IPS-18a (cell line): ENCODE data around the gene CHST15.

Experiments
- H3K27ac ChIP-seq: one replicate; pipeline ENCODE4 v1.5.1; 2013; ENCODE audit warnings: low read length
- H3K27me3 ChIP-seq: one replicate; pipeline ENCODE4 v1.6.1; 2013; ENCODE audit warnings: mild to moderate bottlenecking, low read length; ENCODE audit not compliant: control insufficient read depth, insufficient read depth
- H3K36me3 ChIP-seq: one replicate; pipeline ENCODE4 v1.6.1; 2013; ENCODE audit warnings: low read depth, low read length; ENCODE audit not compliant: control insufficient read depth
- H3K4me1 ChIP-seq: one replicate; pipeline ENCODE4 v1.6.1; 2013; ENCODE audit warnings: low read depth, low read length; ENCODE audit not compliant: control insufficient read depth
- H3K4me3 ChIP-seq: one replicate; pipeline ENCODE4 v1.5.1; 2013; ENCODE audit warnings: low read length
- H3K9ac ChIP-seq: one replicate; pipeline ENCODE4 v1.6.1; 2013; ENCODE audit warnings: mild to moderate bottlenecking, low read length, moderate library complexity
- H3K9me3 ChIP-seq: one replicate; pipeline ENCODE4 v1.6.1; 2013; ENCODE audit warnings: low read depth, low read length; ENCODE audit not compliant: control insufficient read depth

Gene CHST15

DNA sequence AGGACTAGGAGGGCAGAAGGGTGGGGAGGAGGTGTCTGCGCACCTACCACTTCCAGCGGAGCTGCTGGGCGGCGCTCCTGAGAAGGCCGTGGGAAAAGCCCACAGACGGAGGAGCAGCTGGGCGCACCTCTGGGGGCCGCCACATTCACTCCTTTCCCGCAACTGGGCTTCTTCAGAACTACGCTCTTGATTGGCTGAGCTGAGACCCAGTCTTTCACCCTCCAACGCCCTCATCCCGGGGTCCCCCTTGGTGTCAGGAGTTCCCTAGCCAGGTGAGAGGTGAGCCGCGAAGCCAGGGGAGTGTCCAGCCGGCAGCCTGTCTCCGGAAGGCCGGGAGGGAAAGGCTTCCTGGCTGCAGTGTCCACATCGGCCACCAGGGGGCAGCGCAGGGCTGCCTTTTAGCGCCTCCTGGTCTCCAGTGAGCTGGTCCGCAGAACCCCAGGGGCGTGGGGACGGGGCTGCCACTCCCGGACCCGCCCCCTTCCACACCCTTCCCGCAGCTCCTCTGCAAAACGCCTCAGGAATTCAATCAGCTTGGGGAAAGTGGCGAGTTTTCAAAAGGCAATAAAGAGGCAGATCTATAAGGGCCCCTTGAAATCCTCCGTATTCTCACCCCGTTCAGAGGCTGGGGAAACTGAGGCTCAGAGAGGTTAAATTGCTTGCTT, 98.8 kb downstream of the CHST15 start:
- Histone ChIP-seq H3K27ac (no peak overlapping the region), H3K36me3 (no peaks in the 10 kb centered on the region), H3K27me3 (peaks cover 53% of the 10 kb centered on the region), H3K9ac (no peak overlapping the region), H3K4me1 (peaks cover 8% of the 10 kb centered on the region), H3K4me3 (peak overlapping the region; percentile 51), H3K9me3 (no peaks in the 10 kb centered on the region)

DNA sequence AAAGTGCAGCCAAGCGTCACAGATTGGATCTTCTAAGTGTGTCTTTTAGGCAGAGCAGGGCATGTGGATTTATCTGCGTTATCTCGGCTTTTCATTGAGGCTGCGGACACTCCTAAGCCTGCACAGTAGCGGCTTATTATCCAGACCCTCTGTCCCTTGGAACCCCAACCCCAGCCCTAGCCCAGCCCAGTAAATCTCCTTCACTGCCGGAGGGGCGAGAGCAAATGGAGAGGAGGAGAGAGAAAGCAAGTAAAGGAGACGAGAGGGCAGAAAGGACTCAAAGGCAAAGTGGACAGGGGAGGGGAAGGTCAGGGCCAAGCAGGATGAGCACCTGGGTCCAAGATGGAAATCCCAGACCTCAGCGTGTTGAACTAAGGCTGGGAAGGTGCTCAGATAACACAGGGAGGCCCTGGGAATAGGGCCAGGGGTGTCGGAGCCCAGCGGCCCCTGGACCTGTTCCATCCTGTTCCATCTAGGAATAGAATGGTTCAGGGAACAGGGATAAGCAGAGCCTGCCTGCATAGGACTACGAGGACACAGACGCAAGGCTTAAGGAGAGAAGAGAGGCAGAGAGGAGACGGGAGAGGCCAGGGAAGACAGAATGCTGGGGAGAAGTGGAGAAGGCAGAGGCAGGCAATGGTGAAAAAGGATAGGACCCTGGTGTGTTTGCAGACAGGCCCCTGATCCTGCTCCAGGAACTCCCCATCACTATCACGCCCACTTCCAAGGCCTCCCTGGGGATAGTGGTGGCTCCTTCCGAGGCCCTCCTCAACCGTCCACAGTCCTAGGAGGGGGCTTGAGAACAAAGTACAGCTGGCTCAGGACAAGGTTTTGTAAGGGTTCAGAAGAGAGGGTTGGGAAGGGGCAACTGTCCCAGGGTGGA, 99.6 kb downstream of the CHST15 start:
- no peak overlapping the region for H3K4me3 ChIP-seq

DNA sequence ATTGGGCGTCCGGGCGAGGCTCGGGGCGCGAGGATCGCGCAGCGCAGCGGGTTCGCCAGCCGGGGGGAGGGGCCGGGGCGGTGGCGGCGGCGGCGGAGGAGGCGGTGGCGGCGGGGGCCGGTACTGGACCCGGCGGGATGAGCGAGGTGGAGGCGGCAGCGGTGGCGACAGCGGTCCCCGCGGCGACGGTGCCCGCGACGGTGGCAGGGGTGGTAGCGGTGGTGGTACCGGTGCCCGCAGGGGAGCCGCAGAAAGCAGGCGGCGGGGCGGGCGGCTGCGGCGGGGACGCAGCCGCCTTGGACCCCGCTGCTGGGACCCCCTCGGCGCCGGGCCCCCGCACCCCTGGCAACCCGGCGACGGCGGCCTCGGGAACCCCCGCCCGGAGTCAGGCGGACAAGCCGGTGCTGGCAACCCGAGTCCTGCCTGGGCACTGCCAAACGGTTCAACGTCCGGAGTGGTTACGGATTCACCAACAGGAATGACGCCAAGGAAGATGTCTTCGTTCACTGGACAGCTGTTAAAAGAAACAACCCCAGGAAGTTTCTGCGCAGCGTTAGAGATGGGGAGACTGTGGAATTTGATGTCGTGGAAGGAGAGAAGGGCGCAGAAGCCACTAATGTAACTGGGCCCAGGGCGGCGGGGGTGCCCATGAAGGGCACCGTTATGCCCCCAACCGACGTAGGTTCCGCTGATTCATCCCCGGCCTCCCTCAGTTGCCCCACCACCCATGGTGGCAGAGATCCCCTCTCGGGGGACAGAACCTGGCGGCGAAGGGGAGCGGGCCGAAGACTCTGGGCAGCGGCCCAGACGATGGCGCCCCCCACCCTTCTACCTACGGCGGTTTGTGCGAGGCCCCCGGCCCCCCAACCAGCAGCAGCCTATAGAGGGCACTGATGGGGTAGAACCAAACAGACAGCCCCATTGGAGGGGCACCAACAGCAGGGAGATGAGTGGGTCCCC, 101.5 kb downstream of the CHST15 start:
- H3K27me3 ChIP-seq = peaks cover 55% of the 10 kb centered on the region
- H3K4me3 ChIP-seq = peak overlapping the region; percentile 35
- no peak overlapping the region for H3K27ac ChIP-seq
- H3K36me3 ChIP-seq = no peaks in the 10 kb centered on the region
- no peaks in the 10 kb centered on the region for H3K9me3 ChIP-seq
- H3K9ac ChIP-seq = no peak overlapping the region
- peaks cover 8% of the 10 kb centered on the region for H3K4me1 ChIP-seq

More for the DNA sequence above, 99.6 kb downstream of the CHST15 start:
- H3K27ac ChIP-seq = no peak overlapping the region
- H3K9me3 ChIP-seq = no peaks in the 10 kb centered on the region
- H3K27me3 ChIP-seq = peaks cover 55% of the 10 kb centered on the region
- H3K9ac ChIP-seq = no peak overlapping the region
- H3K4me1 ChIP-seq = peaks cover 8% of the 10 kb centered on the region
- no peaks in the 10 kb centered on the region for H3K36me3 ChIP-seq

DNA sequence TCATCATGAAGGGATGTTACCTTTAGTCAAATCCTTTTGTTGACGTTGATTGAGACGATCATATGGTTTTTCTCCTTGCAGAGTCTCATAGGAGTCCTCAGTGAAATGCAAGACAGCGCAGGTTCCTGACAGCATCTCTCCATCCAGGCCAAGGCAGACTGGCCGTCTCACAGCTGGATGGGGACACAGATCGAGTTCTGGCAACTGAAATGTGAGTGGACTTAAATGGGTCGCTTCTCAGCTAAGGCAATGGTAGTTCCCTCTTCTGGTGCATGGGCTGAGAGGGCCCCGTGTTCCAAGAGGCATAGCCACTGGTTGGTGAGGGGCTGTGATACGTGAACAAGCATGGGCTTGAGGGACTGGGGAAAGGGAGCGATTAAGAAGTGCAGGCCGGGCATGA, 102.5 kb downstream of the CHST15 start:
- Histone ChIP-seq H3K36me3 (no peaks in the 10 kb centered on the region), H3K9me3 (no peaks in the 10 kb centered on the region), H3K9ac (no peak overlapping the region), H3K4me1 (peaks cover 8% of the 10 kb centered on the region), H3K4me3 (no peak overlapping the region), H3K27me3 (peaks cover 55% of the 10 kb centered on the region), H3K27ac (no peak overlapping the region)

DNA sequence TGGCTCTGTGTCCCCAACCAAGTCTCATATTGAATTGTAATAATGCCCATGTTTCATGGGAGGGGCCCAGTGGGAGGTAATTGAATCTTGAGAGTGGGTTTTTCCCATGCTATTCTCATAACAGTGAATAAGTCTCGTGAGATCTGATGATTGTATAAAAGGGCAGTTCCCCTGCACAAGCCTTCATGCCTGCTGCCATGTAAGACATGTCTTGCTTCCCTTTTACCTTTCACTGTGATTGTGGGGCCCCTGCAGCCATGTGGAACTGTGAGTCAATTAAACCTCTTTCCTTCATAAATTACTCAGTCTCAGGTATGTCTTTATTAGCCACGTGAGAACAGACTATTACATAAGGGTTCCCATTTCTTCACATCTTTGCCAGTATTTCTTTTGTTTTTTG, 104.7 kb downstream of the CHST15 start:
- H3K27ac ChIP-seq = no peak overlapping the region
- no peaks in the 10 kb centered on the region for H3K36me3 ChIP-seq
- H3K4me1 ChIP-seq = no peaks in the 10 kb centered on the region
- H3K4me3 ChIP-seq = no peak overlapping the region
- H3K9me3 ChIP-seq = no peaks in the 10 kb centered on the region
- no peak overlapping the region for H3K9ac ChIP-seq
- peaks cover 38% of the 10 kb centered on the region for H3K27me3 ChIP-seq

DNA sequence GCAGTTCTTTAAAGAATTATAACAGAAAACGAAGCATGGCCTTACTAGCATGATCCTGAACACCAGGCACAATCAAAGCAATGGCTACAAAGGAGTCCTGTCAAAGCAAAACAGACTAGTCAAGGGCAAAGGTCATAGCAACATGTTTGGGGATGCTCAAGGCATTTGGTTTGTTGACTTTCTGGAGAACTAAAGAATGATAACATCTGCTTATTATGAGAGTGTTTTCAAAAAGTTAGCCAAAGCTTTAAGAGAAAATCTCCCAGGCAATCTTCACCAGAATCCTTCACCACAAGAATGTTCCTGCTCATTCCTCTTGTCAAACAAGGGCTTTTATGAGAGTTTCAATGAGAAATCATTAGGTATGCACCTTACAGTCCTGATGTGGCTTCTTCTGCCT, 106.7 kb downstream of the CHST15 start:
- H3K9ac ChIP-seq = no peak overlapping the region
- peaks cover 23% of the 10 kb centered on the region for H3K27me3 ChIP-seq
- H3K36me3 ChIP-seq = no peaks in the 10 kb centered on the region
- H3K4me3 ChIP-seq = no peak overlapping the region
- no peaks in the 10 kb centered on the region for H3K9me3 ChIP-seq
- no peaks in the 10 kb centered on the region for H3K4me1 ChIP-seq
- H3K27ac ChIP-seq = no peak overlapping the region

DNA sequence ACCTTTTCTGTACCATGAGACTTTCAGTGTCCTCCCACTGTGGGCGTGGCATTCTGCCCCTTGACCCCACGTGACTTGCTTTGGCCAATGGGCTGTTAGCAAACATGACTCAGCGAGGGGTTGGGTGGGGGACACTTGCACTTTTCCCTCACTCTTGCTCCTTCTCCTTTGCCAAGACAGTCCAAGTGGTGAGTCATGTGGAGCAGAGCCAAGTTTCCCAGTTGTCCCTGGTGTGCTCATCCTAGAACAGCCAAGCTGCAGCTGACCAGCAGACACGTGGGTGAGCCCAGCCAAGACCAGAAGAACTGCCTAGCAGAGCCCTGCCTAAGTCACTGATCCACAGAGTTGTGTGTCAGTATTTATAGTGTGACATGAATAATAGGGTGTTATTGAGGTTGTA, 119.0 kb downstream of the CHST15 start:
- Histone ChIP-seq H3K27ac (no peak overlapping the region), H3K36me3 (no peaks in the 10 kb centered on the region), H3K4me3 (no peak overlapping the region), H3K27me3 (peaks cover 30% of the 10 kb centered on the region), H3K9ac (no peak overlapping the region), H3K4me1 (peaks cover 10% of the 10 kb centered on the region), H3K9me3 (no peaks in the 10 kb centered on the region)

DNA sequence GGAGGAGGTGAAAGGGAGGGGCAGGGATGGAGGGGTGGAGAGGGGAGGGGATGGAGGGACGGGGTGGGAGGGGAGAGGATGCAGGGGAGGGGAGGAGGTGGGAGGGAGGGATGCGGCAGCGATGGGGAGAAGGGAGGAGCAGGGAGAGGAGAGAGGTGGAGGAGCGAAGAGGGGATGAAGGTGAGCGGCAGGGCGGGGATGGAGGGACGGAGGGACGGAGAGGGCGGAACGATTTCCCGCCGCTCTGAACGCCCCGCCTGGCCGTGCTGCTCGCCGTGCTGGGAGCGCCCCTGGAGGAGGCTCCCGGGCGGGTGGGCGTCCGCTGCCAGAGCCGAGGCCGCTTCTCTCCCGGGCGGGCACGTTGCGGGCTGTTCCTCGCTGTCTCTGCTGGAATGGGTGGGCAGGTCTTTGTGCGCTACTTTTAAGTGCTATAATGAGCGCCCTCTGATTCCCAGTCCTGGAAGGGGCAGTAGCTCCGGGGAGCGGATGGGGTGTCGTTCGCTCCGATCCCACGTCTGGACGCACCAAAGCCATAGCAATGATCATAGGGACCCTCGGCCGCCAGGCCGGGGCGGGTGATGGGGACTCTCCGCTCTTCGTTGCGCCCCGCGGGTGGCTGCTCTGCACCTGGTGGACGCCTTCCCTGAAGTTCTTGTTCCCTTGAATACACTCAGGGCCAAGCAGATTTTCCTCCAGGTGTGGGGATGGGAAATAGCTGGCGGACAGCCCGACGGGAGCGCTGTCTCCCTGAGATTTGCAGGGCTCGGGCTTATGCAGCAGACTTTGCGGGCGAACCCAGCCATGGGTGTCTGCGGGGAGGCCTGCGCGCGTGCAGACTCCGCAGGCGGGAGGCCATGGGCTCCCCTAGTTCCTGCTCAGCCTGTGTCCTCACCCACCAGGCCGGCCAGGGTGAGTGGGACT, 120.7 kb downstream of the CHST15 start:
- H3K9me3 ChIP-seq = no peaks in the 10 kb centered on the region
- no peak overlapping the region for H3K27ac ChIP-seq
- peaks cover 35% of the 10 kb centered on the region for H3K27me3 ChIP-seq
- peaks cover 10% of the 10 kb centered on the region for H3K4me1 ChIP-seq
- peak overlapping the region; percentile 70 for H3K4me3 ChIP-seq
- no peaks in the 10 kb centered on the region for H3K36me3 ChIP-seq
- H3K9ac ChIP-seq = no peak overlapping the region

DNA sequence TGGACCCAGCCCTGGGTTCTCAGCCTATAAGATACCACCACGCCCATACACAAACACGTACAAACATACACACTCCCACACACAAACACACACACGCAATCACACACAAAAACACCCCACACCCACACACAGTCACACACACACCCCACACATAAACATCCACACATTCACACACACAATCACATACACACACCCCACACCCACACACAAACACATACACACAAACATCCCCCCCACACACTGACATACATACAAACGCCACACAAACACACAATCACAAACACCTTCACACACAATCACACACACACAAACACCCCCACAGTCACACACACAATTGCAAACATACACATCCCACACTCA, 122.5 kb downstream of the CHST15 start:
- Histone ChIP-seq H3K9me3 (no peaks in the 10 kb centered on the region), H3K27ac (no peak overlapping the region), H3K9ac (no peak overlapping the region), H3K36me3 (no peaks in the 10 kb centered on the region), H3K4me3 (no peak overlapping the region), H3K4me1 (peaks cover 13% of the 10 kb centered on the region), H3K27me3 (peaks cover 36% of the 10 kb centered on the region)

DNA sequence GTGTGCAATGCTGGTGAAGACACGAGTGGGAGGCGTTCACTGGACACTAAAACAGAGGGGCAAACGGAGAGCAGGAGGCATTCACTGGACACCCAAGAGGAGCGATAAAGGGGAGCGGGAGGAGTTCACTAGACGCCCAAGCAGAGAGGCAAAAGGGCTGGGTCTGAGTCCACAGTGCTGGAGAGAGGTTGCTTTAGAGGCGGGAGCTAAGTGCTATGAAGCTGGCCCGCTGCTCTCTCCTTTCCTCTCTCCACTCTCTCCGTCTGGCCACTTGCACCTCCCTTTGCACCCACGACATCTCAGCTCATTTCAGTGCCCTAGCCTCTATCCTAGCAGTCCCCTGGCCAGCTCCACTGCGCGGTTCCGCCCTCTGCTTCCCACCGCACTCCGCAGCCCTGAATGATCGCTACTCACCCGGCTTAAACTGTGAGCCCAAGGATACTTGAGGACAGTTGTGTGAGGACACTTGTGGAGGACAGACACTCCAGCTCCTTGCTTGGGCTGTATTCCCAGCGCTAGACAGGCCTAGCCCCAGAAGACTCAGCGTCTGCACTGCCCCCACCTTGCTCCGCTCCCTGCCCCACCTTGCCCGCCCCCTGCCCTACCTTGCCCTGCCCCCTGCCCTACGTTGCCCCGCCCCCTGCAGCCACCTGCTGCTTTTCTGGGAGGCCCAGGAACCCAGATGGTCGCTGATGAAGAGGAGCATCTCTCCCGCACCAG, 123.0 kb downstream of the CHST15 start:
- no peak overlapping the region for H3K27ac ChIP-seq
- H3K4me1 ChIP-seq = peaks cover 13% of the 10 kb centered on the region
- no peak overlapping the region for H3K4me3 ChIP-seq
- H3K27me3 ChIP-seq = peaks cover 36% of the 10 kb centered on the region
- no peak overlapping the region for H3K9ac ChIP-seq
- H3K36me3 ChIP-seq = no peaks in the 10 kb centered on the region
- H3K9me3 ChIP-seq = no peaks in the 10 kb centered on the region
